H1 (cell line): ENCODE measurements around the gene FAM222B. TPM values are rescaled to one million over a fixed set of nuclear protein-coding genes. Genes with fewer than 3 reads are reported as not detected.
A peak's percentile ranks its signal among the peaks of the same experiment; 100 is the strongest.

Source experiments
- CTCF ChIA-PET: fragments of 300-600 bp; sonication (Branson Sonifier 250); formaldehyde crosslinking; loops from one replicate; lab custom pipeline; 2021; ENCODE audit not compliant: partially characterized antibody; lab: Charles Lee
- POLR2A ChIA-PET: fragments of 300-600 bp; sonication (Branson Sonifier 250); formaldehyde crosslinking; loops from one replicate; lab custom pipeline; 2021; ENCODE audit warnings: inconsistent platforms; ENCODE audit not compliant: partially characterized antibody; lab: Charles Lee
- DNase-seq, 2 experiments: peaks; one replicate each; pipeline versions ENCODE4 v3.0.0 to v3.0.0-alpha.2; 2010 to 2022; ENCODE audit warnings: low spot score in 2 of 2, low read depth in 1 of 2, mixed read lengths in 1 of 2
- FAIRE-seq: peaks from 2 replicates; lab custom pipeline; 2011; peaks lifted over from hg19 to GRCh38; lab: Jason Lieb, UNC
- H2AFZ ChIP-seq: 2 replicates; pipeline ENCODE4 v1.8.1; 2012; ENCODE audit warnings: low read length, inconsistent platforms
- H2AK5ac ChIP-seq: 2 replicates; pipeline ENCODE4 v1.6.1; 2013; ENCODE audit warnings: low read depth, low read length
- H2BK120ac ChIP-seq: replicated peaks from 2 replicates; pipeline ENCODE3; 2013; ENCODE audit warnings: low read depth, low read length, inconsistent platforms
- H2BK12ac ChIP-seq: 2 replicates; pipeline ENCODE4 v1.6.1; 2013; ENCODE audit warnings: low read depth, low read length
- H2BK15ac ChIP-seq: 2 replicates; pipeline ENCODE4 v1.6.1; 2013; ENCODE audit warnings: low read length
- H2BK20ac ChIP-seq: 2 replicates; pipeline ENCODE4 v1.6.1; 2013; ENCODE audit warnings: low read length
- H2BK5ac ChIP-seq: 2 replicates; pipeline ENCODE4 v1.6.1; 2013; ENCODE audit warnings: low read depth, low read length
- H3K14ac ChIP-seq: 2 replicates; pipeline ENCODE4 v1.6.1; 2013; ENCODE audit warnings: inconsistent platforms; ENCODE audit not compliant: insufficient read length
- H3K18ac ChIP-seq: 2 replicates; pipeline ENCODE4 v1.6.1; 2013; ENCODE audit warnings: low read length; ENCODE audit errors: extremely low read depth
- H3K23ac ChIP-seq: 2 replicates; pipeline ENCODE4 v1.6.1; 2013; ENCODE audit warnings: inconsistent platforms; ENCODE audit not compliant: insufficient read length
- H3K23me2 ChIP-seq: 2 replicates; pipeline ENCODE4 v1.6.1; 2013; ENCODE audit warnings: low read depth, low read length
- H3K27ac ChIP-seq: 2 replicates; pipeline ENCODE4 v1.6.1; 2011; ENCODE audit warnings: low read depth, low read length, inconsistent platforms
- H3K27me3 ChIP-seq, 4 experiments: replicated peaks in 1 of 4; 1 replicate in 1 of 4; 2 replicates in 3 of 4; pipeline versions ENCODE4 v1.6.1 to v1.8.1; 2011 to 2013; ENCODE audit warnings: low read length in 3 of 4, mild to moderate bottlenecking in 3 of 4, inconsistent platforms in 2 of 4, mixed read lengths in 2 of 4, moderate library complexity in 1 of 4; ENCODE audit not compliant: control insufficient read depth in 3 of 4, insufficient read depth in 3 of 4; ENCODE audit errors: extremely low read depth in 1 of 4
- H3K36me3 ChIP-seq, 4 experiments: 2 replicates each; pipeline versions ENCODE4 v1.6.1 to v1.8.1; 2011 to 2013; ENCODE audit warnings: mild to moderate bottlenecking in 4 of 4, low read length in 3 of 4, moderate library complexity in 2 of 4, control low read depth in 1 of 4, inconsistent platforms in 1 of 4; ENCODE audit not compliant: insufficient read depth in 4 of 4, control insufficient read depth in 2 of 4
- H3K4ac ChIP-seq: replicated peaks from 2 replicates; pipeline ENCODE3; 2013; ENCODE audit warnings: low read length, low read depth, mixed read lengths, inconsistent platforms; ENCODE audit not compliant: insufficient read length
- H3K4me1 ChIP-seq, 4 experiments: replicated peaks in 1 of 4; 1 replicate in 1 of 4; 2 replicates in 3 of 4; pipeline versions ENCODE4 v1.6.1 to v1.8.1; 2011 to 2013; ENCODE audit warnings: low read length in 3 of 4, inconsistent platforms in 2 of 4, mixed read lengths in 1 of 4; ENCODE audit not compliant: insufficient read depth in 4 of 4, control insufficient read depth in 3 of 4
- H3K4me2 ChIP-seq, 2 experiments: 2 replicates each; pipeline versions ENCODE4 v1.6.1 to v1.8.1; 2011 to 2013; ENCODE audit warnings: low read depth in 2 of 2, low read length in 2 of 2, control low read depth in 1 of 2, inconsistent platforms in 1 of 2, mild to moderate bottlenecking in 1 of 2; ENCODE audit not compliant: insufficient read depth in 1 of 2
- H3K4me3 ChIP-seq, 4 experiments: fragments of 200-600, 300-600 bp in 1 of 4; sonication (generic), shearing (Covaris generic), sonication (Bioruptor Twin) in 1 of 4; 2 replicates each; pipeline versions ENCODE4 v1.5.1 to v1.8.1; 2011 to 2016; ENCODE audit warnings: low read length in 4 of 4, low read depth in 3 of 4, control low read depth in 2 of 4, inconsistent platforms in 2 of 4, mild to moderate bottlenecking in 2 of 4, mixed read lengths in 1 of 4, moderate library complexity in 1 of 4; ENCODE audit not compliant: insufficient read depth in 2 of 4; ENCODE audit errors: extremely low read depth in 1 of 4
- H3K56ac ChIP-seq: replicated peaks from 2 replicates; pipeline ENCODE3; 2013; ENCODE audit warnings: low read depth, mild to moderate bottlenecking, mixed read lengths, low read length, inconsistent platforms; ENCODE audit not compliant: insufficient read length
- H3K79me1 ChIP-seq: 2 replicates; pipeline ENCODE4 v1.6.1; 2013; ENCODE audit warnings: low read depth, low read length, control low read depth
- H3K79me2 ChIP-seq, 2 experiments: 2 replicates each; pipeline versions ENCODE4 v1.6.1 to v1.8.1; 2012 to 2013; ENCODE audit warnings: low read length in 2 of 2, mild to moderate bottlenecking in 2 of 2, inconsistent platforms in 1 of 2; ENCODE audit not compliant: insufficient read depth in 2 of 2, control insufficient read depth in 1 of 2
- H3K9ac ChIP-seq, 4 experiments: replicated peaks in 1 of 4; 1 replicate in 1 of 4; 2 replicates in 3 of 4; pipeline versions ENCODE4 v1.6.1 to v1.8.1; 2011 to 2013; ENCODE audit warnings: low read depth in 3 of 4, low read length in 3 of 4, control low read depth in 2 of 4, mild to moderate bottlenecking in 2 of 4, moderate library complexity in 2 of 4, inconsistent platforms in 1 of 4; ENCODE audit errors: extremely low read depth in 1 of 4
- H3K9me3 ChIP-seq, 2 experiments: 2 replicates each; pipeline versions ENCODE4 v1.6.1 to v1.8.1; 2012 to 2013; ENCODE audit warnings: mild to moderate bottlenecking in 2 of 2, moderate library complexity in 2 of 2, control low read depth in 1 of 2, inconsistent platforms in 1 of 2, low read depth in 1 of 2, low read length in 1 of 2, mixed read lengths in 1 of 2; ENCODE audit not compliant: insufficient read depth in 2 of 2
- H4K20me1 ChIP-seq, 2 experiments: replicated peaks in 1 of 2; 2 replicates each; pipeline versions ENCODE3 to v1.8.1; 2011 to 2013; ENCODE audit warnings: inconsistent platforms in 2 of 2, low read length in 2 of 2, mild to moderate bottlenecking in 1 of 2; ENCODE audit not compliant: insufficient read depth in 2 of 2, control insufficient read depth in 1 of 2
- H4K5ac ChIP-seq: 2 replicates; pipeline ENCODE4 v1.6.1; 2013; ENCODE audit warnings: low read length, low read depth, mixed read lengths, inconsistent platforms; ENCODE audit not compliant: insufficient read length
- H4K8ac ChIP-seq: 2 replicates; pipeline ENCODE4 v1.8.0; 2013; ENCODE audit warnings: mild to moderate bottlenecking, moderate library complexity, low read length, inconsistent platforms; ENCODE audit not compliant: insufficient read depth; ENCODE audit errors: extremely low read depth
- H4K91ac ChIP-seq: replicated peaks from 2 replicates; pipeline ENCODE3; 2013; ENCODE audit warnings: low read length, mixed read lengths, inconsistent platforms; ENCODE audit not compliant: insufficient read length
- BCL11A ChIP-seq, 2 experiments: IDR thresholded peaks; one replicate each; pipeline ENCODE4 v1.6.1; 2011; ENCODE audit warnings: low read depth in 2 of 2, low read length in 2 of 2, mild to moderate bottlenecking in 2 of 2
- CHD2 ChIP-seq: IDR thresholded peaks from 2 replicates; pipeline ENCODE4 v1.6.1; 2012; ENCODE audit warnings: low read length, improper control_type of control experiment
- CTBP2 ChIP-seq: IDR thresholded peaks from 2 replicates; pipeline ENCODE4 v1.7.0; 2011; ENCODE audit warnings: borderline replicate concordance, mild to moderate bottlenecking, moderate library complexity, mixed read lengths, low read length; ENCODE audit not compliant: insufficient read depth, insufficient read length
- FOSL1 ChIP-seq: IDR thresholded peaks from 2 replicates; pipeline ENCODE4 v1.6.1; 2011; ENCODE audit warnings: mild to moderate bottlenecking, low read depth, low read length, moderate library complexity; ENCODE audit not compliant: insufficient read depth
- GTF2F1 ChIP-seq: IDR thresholded peaks from 2 replicates; pipeline ENCODE4 v1.6.1; 2012; ENCODE audit warnings: low read depth, low read length, improper control_type of control experiment, borderline replicate concordance
- HDAC2 ChIP-seq, 2 experiments: fragments of 300-600 bp in 1 of 2; sonication (generic) in 1 of 2; IDR thresholded peaks; 2 replicates each; pipeline ENCODE4 v1.6.1; 2011 to 2012; ENCODE audit warnings: low read depth in 2 of 2, low read length in 2 of 2, mild to moderate bottlenecking in 2 of 2, moderate library complexity in 2 of 2, borderline replicate concordance in 1 of 2, inconsistent platforms in 1 of 2
- MAFK ChIP-seq: IDR thresholded peaks from 2 replicates; pipeline ENCODE4 v1.6.1; 2012; ENCODE audit warnings: low read depth, mild to moderate bottlenecking, improper control_type of control experiment, low read length
- MAX ChIP-seq: IDR thresholded peaks from 2 replicates; pipeline ENCODE4 v1.6.1; 2012; ENCODE audit warnings: inconsistent platforms
- PHF8 ChIP-seq: fragments of 200-600 bp; sonication (generic); conservative IDR thresholded peaks from 2 replicates; pipeline ENCODE4 v1.7.1; 2012; ENCODE audit warnings: low read depth, mild to moderate bottlenecking, inconsistent platforms, low read length, moderate library complexity
- SAP30 ChIP-seq: fragments of 300-600 bp; sonication (generic); IDR thresholded peaks from 2 replicates; pipeline ENCODE4 v1.7.1; 2012; ENCODE audit warnings: low read length, moderate library complexity, mild to moderate bottlenecking, inconsistent platforms; ENCODE audit not compliant: insufficient read depth, insufficient replicate concordance
- WGBS, 2 experiments: shearing (Covaris generic) in 1 of 2; methylation state at CpG; one replicate each; pipeline versions ENCODE4 v1.1.6 to v1.1.7; 2013 to 2015; ENCODE audit warnings: low lambda C conversion rate in 2 of 2, mixed read lengths in 2 of 2, inconsistent platforms in 1 of 2, low coverage in 1 of 2, missing lambda C conversion rate in 1 of 2; ENCODE audit not compliant: insufficient replicate concordance in 2 of 2, insufficient coverage in 1 of 2, insufficient read length in 1 of 2; ENCODE audit errors: extremely low coverage in 1 of 2, missing lambda C conversion rate in 1 of 2; 5-methylcytosine and 5-hydroxymethylcytosine counted together
- polyA plus RNA-seq, 7 experiments: library from polyadenylated mRNA; depleted of rRNA in 3 of 7; stranded (reverse) in 5 of 7; unstranded in 2 of 7; fragments of >200 nt in 5 of 7; fragments of 200-250 nt in 2 of 7; gene quantifications; 1 replicate in 5 of 7; 2 replicates in 1 of 7; 4 replicates in 1 of 7; pipeline versions ENCODE4 v1.2.1 to v1.2.3, GENCODE V29; 2011 to 2013; ENCODE audit warnings: missing spikeins in 2 of 7, mixed read lengths in 2 of 7
- total RNA-seq: library from RNA; stranded (reverse); fragmentation: NEBNext Ultra II Directional; extraction: Animal tissue kit (Norgen Biotek cat#: 25700); gene quantifications from 2 replicates; pipeline ENCODE4 v1.2.1, GENCODE V29; 2021

Gene FAM222B
- total and polyA plus RNA-seq, 2 of the 8 experiments (the other 6 are each of a cell fraction or from before 2014, with no cell fraction given): 42.1 to 81.7 TPM

GRCh38 chr17:28812091-28812747 is 30.4 kb downstream of the FAM222B start:
- H3K9me3 ChIP-seq: no peaks in the 10 kb centered on the region
- peak overlapping the region; percentile 80 for H3K56ac ChIP-seq
- no peak overlapping the region; the same call in 1 of the 2 replicates for H2AK5ac ChIP-seq
- peak overlapping the region; percentile 93; the same call in 1 of the 2 replicates for H4K8ac ChIP-seq
- H3K79me1 ChIP-seq: no peaks in the 10 kb centered on the region; the same call in 1 of the 2 replicates
- H3K4me3 ChIP-seq: peak overlapping the region; percentile 79 to 92 (median 86)
- H4K91ac ChIP-seq: peak overlapping the region; percentile 92
- no peaks in the 10 kb centered on the region for H3K27me3 ChIP-seq
- no peak overlapping the region for H2AFZ ChIP-seq
- no peak overlapping the region for H2BK15ac ChIP-seq
- no peak overlapping the region for H3K23ac ChIP-seq
- ChIA-PET POLR2A (interaction anchor here (0.7 to 2.5 kb wide), 15 partner anchors 12 to 102 kb away, joined by 3 to 11 read pairs (median 4); partner anchors contain the start of genes FAM222B and TRAF4), CTCF (interaction anchor here (0.8 to 3.8 kb wide), 4 partner anchors 12 to 67 kb away, joined by 3 to 26 read pairs (median 4); no protein-coding TSS in a partner anchor)
- no peaks in the 10 kb centered on the region for H4K20me1 ChIP-seq
- DNase-seq (peak; percentile 96), FAIRE-seq (no peak)
- H4K5ac ChIP-seq: peak overlapping the region; percentile 93
- H3K36me3 ChIP-seq: no peaks in the 10 kb centered on the region
- peak overlapping the region; percentile 90 for H2BK5ac ChIP-seq
- H3K9ac ChIP-seq: peak overlapping the region; percentile 69 to 89 (median 70)
- H2BK12ac ChIP-seq: no peak overlapping the region
- H3K23me2 ChIP-seq: peaks cover 2% of the 10 kb centered on the region; the same call in 1 of the 2 replicates
- 1% methylated on average over 30 of the region's 47 CpGs; no CpG with 5 or more reads in 1 of the 2 experiments for WGBS, 2 experiments
- no peak overlapping the region for H2BK20ac ChIP-seq
- H3K4me2 ChIP-seq: peak overlapping the region; percentile 62 to 80
- H3K79me2 ChIP-seq: peaks cover 0 to 78% of the 10 kb centered on the region in 2 experiments; a peak in 3 of 4 replicates
- H3K14ac ChIP-seq: no peak overlapping the region
- H3K27ac ChIP-seq: peak overlapping the region; percentile 90
- peaks cover 3 to 10% (median 7%) of the 10 kb centered on the region in 4 experiments; a peak in 6 of 7 replicates for H3K4me1 ChIP-seq
- H3K18ac ChIP-seq: peak overlapping the region; percentile 64; the same call in 1 of the 2 replicates
- peak overlapping the region; percentile 61 for H3K4ac ChIP-seq
- H2BK120ac ChIP-seq: peak overlapping the region; percentile 50
- TF ChIP-seq MAFK (no peak), BCL11A (IDR thresholded peaks at IDR 0.05; ENCODE audit: low read depth in 2 of 2, low read length in 2 of 2) (no peak), HDAC2 (IDR thresholded peaks at IDR 0.05; ENCODE audit: borderline replicate concordance in 1 of 2, low read depth in 2 of 2, low read length in 2 of 2) (peak in 1 of 2 experiments; percentile 50; a peak in 1 of 4 replicates), PHF8 (peak; percentile 57; the same call in 1 of the 2 replicates), GTF2F1 (no peak), SAP30 (no peak), CTBP2 (no peak), CHD2 (peak; percentile 86), FOSL1 (no peak), MAX (no peak; the same call in 1 of the 2 replicates)
